Sigmoid colon (tissue), 7 donors: ENCODE results near the gene MUSK. TPM values are rescaled to one million over a fixed set of nuclear protein-coding genes. Genes with fewer than 3 reads are reported as not detected.
"Not testable (repeated sequence)": the region's sequence is repeated elsewhere in the genome, so short reads cannot be mapped to it uniquely, and the experiment has no call there.

Experiments
- DNase-seq: peaks from one replicate; pipeline ENCODE4 v3.0.0-alpha.2; 2019
- H3K27ac ChIP-seq, 4 donors: fragments of 200-600 bp; sonication (generic); one replicate each; pipeline ENCODE4 v1.5.1; 2016 to 2019; ENCODE audit warnings: mild to moderate bottlenecking in 1 of 4
- H3K27me3 ChIP-seq, 3 donors: fragments of 200-600 bp; sonication (generic); one replicate each; pipeline ENCODE4 v1.5.1; 2019; ENCODE audit warnings: mild to moderate bottlenecking in 1 of 3
- H3K36me3 ChIP-seq, 4 donors: fragments of 200-600 bp; sonication (generic); one replicate each; pipeline ENCODE4 v1.5.1; 2016 to 2019
- H3K4me1 ChIP-seq, 4 donors: fragments of 200-600 bp; sonication (generic); one replicate each; pipeline ENCODE4 v1.5.1; 2017 to 2019
- H3K4me3 ChIP-seq, 4 donors: fragments of 200-600 bp; sonication (generic); one replicate each; pipeline ENCODE4 v1.5.1; 2017 to 2019; ENCODE audit warnings: mild to moderate bottlenecking in 2 of 4, moderate library complexity in 1 of 4
- H3K9me3 ChIP-seq, 4 donors: fragments of 200-600 bp in 3 of 4; sonication (generic) in 3 of 4; one replicate each; pipeline versions ENCODE4 v1.5.1 to v1.6.1; 2013 to 2019
- EP300 ChIP-seq, 4 donors: sonication (generic); formaldehyde crosslinking; IDR thresholded peaks; one replicate each; pipeline ENCODE4 v1.6.1; 2017; ENCODE audit warnings: antibody characterized with exemption in 4 of 4
- POLR2A ChIP-seq, 2 donors: fragments of 450-650 bp; IDR thresholded peaks; one replicate each; pipeline ENCODE4 v1.6.1; 2016; ENCODE audit warnings: antibody characterized with exemption in 2 of 2, mild to moderate bottlenecking in 2 of 2, moderate library complexity in 2 of 2
- POLR2AphosphoS5 ChIP-seq, 4 donors: sonication (generic); formaldehyde crosslinking; IDR thresholded peaks; one replicate each; pipeline ENCODE4 v1.6.1; 2017; ENCODE audit warnings: antibody characterized with exemption in 4 of 4
- WGBS, 2 donors: extraction: QIAGEN DNeasy Blood & Tissue Kit; methylation state at CpG; one replicate each; pipeline ENCODE4 v1.1.7; 2013; 5-methylcytosine and 5-hydroxymethylcytosine counted together
- intact Hi-C: fragments of 100-400 bp; cut with DNase I; formaldehyde crosslinking; loops from one replicate; pipeline ENCODE4 v1.15.1; 2023
- polyA plus RNA-seq, 3 donors: library from polyadenylated mRNA; stranded (reverse); fragments of 200-250 nt; gene quantifications; one replicate each; pipeline ENCODE4 v1.2.3, GENCODE V29; 2013
- total RNA-seq, 4 donors: library from RNA; depleted of rRNA; stranded (reverse); fragments of >200 nt; gene quantifications; one replicate each; pipeline ENCODE4 v1.1.0, GENCODE V29; 2016
- TF ChIP-seq, protein P1 (sequence below), 4 experiments: fragments of 450-650 bp in 3 of 4; fragments of 200-600 bp in 1 of 4; IDR thresholded peaks; one replicate each; pipeline ENCODE4 v1.5.1; 2016 to 2019; ENCODE audit warnings: antibody characterized with exemption in 4 of 4, mild to moderate bottlenecking in 3 of 4, moderate library complexity in 2 of 4
- donor health status: healthy with polysubstance abuse.
- donor health status: Bipolar disorder and iron deficiency.
- donor health status: healthy.

Gene MUSK
- total and polyA plus RNA-seq, 7 donors: 0.46 to 9.7 (median 2.3) TPM

DNA sequence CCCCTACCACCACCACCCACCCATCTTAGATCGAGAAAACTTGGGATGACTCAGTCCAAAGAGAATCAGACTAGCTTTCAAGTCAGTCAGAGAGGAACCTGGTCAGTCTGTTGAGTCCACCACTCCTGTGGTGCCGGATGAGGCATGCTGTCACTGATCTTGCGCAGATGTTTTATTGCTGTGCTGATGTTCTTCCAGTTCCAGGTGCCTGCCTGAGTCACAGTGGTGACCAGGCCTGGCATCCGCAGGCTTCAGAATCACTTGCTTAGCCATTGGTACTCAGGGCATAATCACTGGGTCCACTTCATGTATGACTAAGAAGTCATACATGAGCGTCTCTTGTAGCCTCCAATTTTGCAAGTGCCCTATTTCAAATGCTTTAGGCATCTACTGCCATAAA is 114.1 kb downstream of the MUSK start:
- Histone ChIP-seq H3K4me3 (no peak overlapping the region), H3K36me3 (no peaks in the 10 kb centered on the region), H3K27me3 (no peaks in the 10 kb centered on the region), H3K4me1 (peaks cover 0 to 5% (median 2%) of the 10 kb centered on the region in 4 donors), H3K9me3 (no peaks in the 10 kb centered on the region), H3K27ac (no peak overlapping the region)
- DNase-seq: no peak
- TF ChIP-seq, protein P1, sequence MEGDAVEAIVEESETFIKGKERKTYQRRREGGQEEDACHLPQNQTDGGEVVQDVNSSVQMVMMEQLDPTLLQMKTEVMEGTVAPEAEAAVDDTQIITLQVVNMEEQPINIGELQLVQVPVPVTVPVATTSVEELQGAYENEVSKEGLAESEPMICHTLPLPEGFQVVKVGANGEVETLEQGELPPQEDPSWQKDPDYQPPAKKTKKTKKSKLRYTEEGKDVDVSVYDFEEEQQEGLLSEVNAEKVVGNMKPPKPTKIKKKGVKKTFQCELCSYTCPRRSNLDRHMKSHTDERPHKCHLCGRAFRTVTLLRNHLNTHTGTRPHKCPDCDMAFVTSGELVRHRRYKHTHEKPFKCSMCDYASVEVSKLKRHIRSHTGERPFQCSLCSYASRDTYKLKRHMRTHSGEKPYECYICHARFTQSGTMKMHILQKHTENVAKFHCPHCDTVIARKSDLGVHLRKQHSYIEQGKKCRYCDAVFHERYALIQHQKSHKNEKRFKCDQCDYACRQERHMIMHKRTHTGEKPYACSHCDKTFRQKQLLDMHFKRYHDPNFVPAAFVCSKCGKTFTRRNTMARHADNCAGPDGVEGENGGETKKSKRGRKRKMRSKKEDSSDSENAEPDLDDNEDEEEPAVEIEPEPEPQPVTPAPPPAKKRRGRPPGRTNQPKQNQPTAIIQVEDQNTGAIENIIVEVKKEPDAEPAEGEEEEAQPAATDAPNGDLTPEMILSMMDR (IDR thresholded peaks at IDR 0.05): no peak
- TF ChIP-seq POLR2AphosphoS5 (IDR thresholded peaks at IDR 0.05) (no peak), POLR2A (IDR thresholded peaks at IDR 0.05) (no peak), EP300 (IDR thresholded peaks at IDR 0.05) (no peak)
- WGBS, 2 donors: 94 to 95% methylated on average over 5 of the region's 5 CpGs
- intact Hi-C loops: no loop called here

DNA sequence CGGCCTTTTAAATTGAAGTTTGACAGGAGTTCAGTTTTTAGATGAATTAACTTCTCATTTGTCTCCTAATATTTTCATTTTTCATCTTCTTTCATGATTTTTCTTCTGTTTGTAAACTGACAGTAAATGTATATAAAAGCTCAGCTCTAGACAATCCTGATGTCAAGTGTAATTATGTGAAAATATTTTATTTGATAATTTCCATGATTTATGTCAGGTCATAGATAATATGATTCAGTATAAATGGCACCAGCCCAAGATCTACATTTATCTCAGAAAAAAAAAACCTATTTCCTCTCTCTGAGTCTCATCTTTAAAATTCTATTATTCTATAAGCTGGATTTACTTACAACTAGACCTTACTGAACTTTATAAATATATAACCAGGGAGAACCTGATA is 115.7 kb downstream of the MUSK start:
- DNase-seq: no peak
- Histone ChIP-seq H3K36me3 (no peaks in the 10 kb centered on the region), H3K27me3 (no peaks in the 10 kb centered on the region), H3K4me3 (no peak overlapping the region), H3K4me1 (peaks cover 0 to 5% (median 2%) of the 10 kb centered on the region in 4 donors), H3K27ac (no peak overlapping the region), H3K9me3 (no peaks in the 10 kb centered on the region)
- TF ChIP-seq EP300 (IDR thresholded peaks at IDR 0.05) (no peak), POLR2AphosphoS5 (IDR thresholded peaks at IDR 0.05) (no peak), POLR2A (IDR thresholded peaks at IDR 0.05) (no peak)
- TF ChIP-seq, protein P1 (IDR thresholded peaks at IDR 0.05): no peak
- intact Hi-C loops: no loop called here
- 88 to 92% methylated on average over 1 of the region's 1 CpG for WGBS, 2 donors

DNA sequence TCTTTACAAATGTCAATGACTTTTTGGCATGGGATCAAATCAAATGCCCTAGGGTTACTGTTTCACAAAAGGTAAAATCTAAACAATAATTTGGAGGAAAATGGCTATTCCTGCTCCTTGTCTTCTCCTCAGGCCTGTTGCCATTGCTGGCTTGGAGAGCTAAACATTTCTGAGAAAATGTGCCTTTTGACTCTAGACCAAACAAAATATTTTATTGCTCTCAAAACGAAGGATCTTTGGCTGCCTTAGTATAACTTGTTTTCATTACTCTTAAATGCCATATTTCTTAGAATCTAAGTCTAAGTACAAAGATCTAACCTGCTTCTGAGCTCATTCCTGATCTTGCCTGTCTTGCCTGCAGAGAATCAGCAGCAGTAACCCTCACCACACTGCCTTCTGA is 116.6 kb downstream of the MUSK start:
- WGBS, 2 donors: 37 to 48% methylated on average over 1 of the region's 1 CpG
- no peaks in the 10 kb centered on the region for H3K36me3 ChIP-seq
- H3K27me3 ChIP-seq: no peaks in the 10 kb centered on the region
- intact Hi-C loops: no loop called here
- H3K27ac ChIP-seq: no peak overlapping the region
- TF ChIP-seq POLR2AphosphoS5 (IDR thresholded peaks at IDR 0.05): no peak
- TF ChIP-seq, protein P1 (IDR thresholded peaks at IDR 0.05): no peak
- no peak for TF ChIP-seq EP300 (IDR thresholded peaks at IDR 0.05)
- peaks cover 0 to 5% (median 2%) of the 10 kb centered on the region in 4 donors for H3K4me1 ChIP-seq
- no peaks in the 10 kb centered on the region for H3K9me3 ChIP-seq
- DNase-seq: no peak
- H3K4me3 ChIP-seq: no peak overlapping the region

DNA sequence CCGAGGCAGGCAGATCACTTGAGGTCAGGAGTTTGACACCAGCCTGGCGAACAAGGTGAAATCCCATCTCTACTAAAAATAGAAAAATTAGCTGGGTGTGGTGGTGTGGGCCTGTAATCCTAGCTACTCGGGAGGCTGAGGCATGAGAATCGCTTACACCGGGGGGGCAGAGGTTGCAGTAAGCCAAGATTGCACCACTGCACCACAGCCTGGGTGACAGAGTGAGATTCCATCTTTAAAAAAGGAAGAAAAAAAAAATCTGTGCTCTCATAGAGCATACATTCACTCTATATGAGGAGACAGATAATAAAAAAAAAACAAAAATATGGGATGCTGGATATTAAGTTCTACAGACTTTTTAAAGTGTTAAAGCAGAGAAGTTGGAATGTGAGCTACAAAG is 119.8 kb downstream of the MUSK start:
- WGBS, 2 donors: 94 to 97% methylated on average over 5 of the region's 5 CpGs
- H3K27ac ChIP-seq, H3K9me3 ChIP-seq, H3K4me3 ChIP-seq, H3K4me1 ChIP-seq, DNase-seq, H3K27me3 ChIP-seq, intact Hi-C loops, H3K36me3 ChIP-seq: not testable (repeated sequence)

DNA sequence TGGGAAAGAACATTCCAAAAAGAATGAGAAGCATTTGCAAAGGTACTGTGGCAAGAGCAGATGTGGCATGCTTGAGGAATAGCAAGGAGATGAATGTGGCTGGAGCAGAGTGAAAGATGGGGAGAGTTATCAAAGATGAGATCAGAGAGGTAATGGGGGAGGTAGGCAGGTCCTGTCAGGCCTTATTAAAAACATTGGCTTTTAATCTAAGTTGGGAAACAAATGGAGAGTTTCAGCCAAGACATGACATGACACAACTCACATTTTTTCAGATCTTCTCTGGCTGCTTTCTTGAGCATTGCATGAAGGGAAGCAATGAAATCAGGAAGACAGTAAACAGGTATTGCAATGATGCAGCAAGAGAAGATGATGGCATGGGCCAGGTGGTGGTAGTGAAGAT is 120.3 kb downstream of the MUSK start:
- DNase-seq: no peak
- Histone ChIP-seq H3K9me3 (no peaks in the 10 kb centered on the region), H3K4me3 (no peak overlapping the region), H3K4me1 (peaks cover 0 to 5% (median 2%) of the 10 kb centered on the region in 4 donors), H3K36me3 (no peaks in the 10 kb centered on the region), H3K27ac (no peak overlapping the region), H3K27me3 (no peaks in the 10 kb centered on the region)
- intact Hi-C loops: no loop called here
- TF ChIP-seq EP300 (IDR thresholded peaks at IDR 0.05): no peak
- TF ChIP-seq POLR2AphosphoS5 (IDR thresholded peaks at IDR 0.05): no peak
- TF ChIP-seq, protein P1 (IDR thresholded peaks at IDR 0.05): no peak
- TF ChIP-seq POLR2A (IDR thresholded peaks at IDR 0.05): no peak
